K562 (cell line): ENCODE data around the gene CUTC. TPM values are rescaled to one million over a fixed set of nuclear protein-coding genes. Genes with fewer than 3 reads are reported as not detected.

Source experiments
- CHD1 ChIP-seq: fragments of 200-600 bp; sonication (generic); IDR thresholded peaks from one replicate; pipeline ENCODE4 v1.6.1; 2012; ENCODE audit warnings: mild to moderate bottlenecking, moderate library complexity, low read length, inconsistent platforms
- CHD2 ChIP-seq: IDR thresholded peaks from 2 replicates; pipeline ENCODE4 v1.6.1; 2011; ENCODE audit warnings: low read depth, low read length
- CHD4 ChIP-seq: fragments of 200-600 bp; sonication (generic); IDR thresholded peaks from 3 replicates; pipeline ENCODE4 v1.6.1; 2012; ENCODE audit warnings: low read depth, mild to moderate bottlenecking, mixed read lengths, low read length, inconsistent platforms; ENCODE audit not compliant: insufficient read depth, insufficient replicate concordance, poor library complexity, severe bottlenecking
- ESRRA ChIP-seq: fragments of 450-650 bp; IDR thresholded peaks from 2 replicates; pipeline ENCODE4 v1.6.1; 2014; ENCODE audit warnings: low read depth, mild to moderate bottlenecking, moderate library complexity, borderline replicate concordance
- ETV5 ChIP-seq: sonication (generic); formaldehyde crosslinking; IDR thresholded peaks from 2 replicates; pipeline ENCODE4 v1.4.0; 2020; ENCODE audit warnings: low read depth, mild to moderate bottlenecking, missing genetic modification reagents
- GABPB2 ChIP-seq: fragments of 250-450 bp; sonication (Bioruptor Pico); conservative IDR thresholded peaks from 2 replicates; pipeline ENCODE4 v1.5.1; 2021; ENCODE audit warnings: mild to moderate bottlenecking
- HDAC1 ChIP-seq, 2 experiments: fragments of 450-650 bp; IDR thresholded peaks; 2 replicates each; pipeline ENCODE4 v1.6.1; 2016 to 2017; ENCODE audit warnings: inconsistent platforms in 1 of 2, mild to moderate bottlenecking in 1 of 2, moderate library complexity in 1 of 2
- HSF4 ChIP-seq: fragments of 250-450 bp; sonication (Bioruptor Pico); IDR thresholded peaks from 2 replicates; pipeline ENCODE4 v2.1.2; 2022; ENCODE audit warnings: mild to moderate bottlenecking, moderate library complexity, borderline replicate concordance
- IRF2 ChIP-seq: sonication (generic); formaldehyde crosslinking; IDR thresholded peaks from 2 replicates; pipeline ENCODE4 v1.8.1; 2022; ENCODE audit warnings: mild to moderate bottlenecking, missing genetic modification reagents
- MYC ChIP-seq, 2 experiments: fragments of 250-450 bp in 1 of 2; sonication (Bioruptor Pico) in 1 of 2; IDR thresholded peaks; 2 replicates each; pipeline versions ENCODE4 v1.5.1 to v1.6.1; 2012 to 2021; ENCODE audit warnings: low read depth in 2 of 2, borderline replicate concordance in 1 of 2, improper control_type of control experiment in 1 of 2, low read length in 1 of 2, mild to moderate bottlenecking in 1 of 2, moderate library complexity in 1 of 2
- NR2C2 ChIP-seq, 2 experiments: fragments of 200-800 bp in 1 of 2; sonication (Bioruptor generic) in 1 of 2; sonication (generic) in 1 of 2; formaldehyde crosslinking in 1 of 2; IDR thresholded peaks; 2 replicates each; pipeline versions ENCODE4 v1.6.1 to v1.8.0; 2016 to 2022; ENCODE audit warnings: mild to moderate bottlenecking in 1 of 2, missing compliant biosample characterization in 1 of 2, missing genetic modification characterization in 1 of 2, missing genetic modification reagents in 1 of 2
- RBM34 ChIP-seq: fragments of 200-400 bp; formaldehyde crosslinking; IDR thresholded peaks from 2 replicates; pipeline ENCODE4 v1.6.1; 2018; ENCODE audit warnings: low read length, borderline replicate concordance; ENCODE audit not compliant: insufficient read depth
- RFX1 ChIP-seq: fragments of 450-650 bp; IDR thresholded peaks from 2 replicates; pipeline ENCODE4 v1.6.1; 2016; ENCODE audit warnings: mild to moderate bottlenecking, moderate library complexity
- WHSC1 ChIP-seq: IDR thresholded peaks from one replicate; pipeline ENCODE4 v1.6.1; 2012; ENCODE audit warnings: low read length, control low read depth, inconsistent platforms
- ZBTB11 ChIP-seq, 3 experiments: fragments of 200-800 bp in 1 of 3; fragments of 250-450 bp in 1 of 3; fragments of 450-650 bp in 1 of 3; sonication (Bioruptor Pico) in 1 of 3; sonication (Bioruptor generic) in 1 of 3; formaldehyde crosslinking in 1 of 3; IDR thresholded peaks; 2 replicates each; pipeline versions ENCODE4 v1.6.1 to v1.8.0; 2016 to 2022; ENCODE audit warnings: mild to moderate bottlenecking in 2 of 3, missing genetic modification characterization in 2 of 3, missing compliant biosample characterization in 1 of 3, moderate library complexity in 1 of 3
- ZFX ChIP-seq: sonication (generic); formaldehyde crosslinking; IDR thresholded peaks from 2 replicates; pipeline ENCODE4 v1.8.0; 2022; ENCODE audit warnings: mild to moderate bottlenecking, missing genetic modification reagents, moderate library complexity
- ZNF717 ChIP-seq: fragments of 250-450 bp; sonication (Bioruptor Pico); IDR thresholded peaks from 2 replicates; pipeline ENCODE4 v1.5.0; 2021
- ZNF764 ChIP-seq: fragments of 250-450 bp; sonication (Bioruptor Pico); IDR thresholded peaks from 2 replicates; pipeline ENCODE4 v1.4.0; 2020; ENCODE audit warnings: low read depth, mild to moderate bottlenecking, moderate library complexity
- polyA plus RNA-seq, 8 experiments: library from polyadenylated mRNA; depleted of rRNA in 4 of 8; stranded (reverse) in 5 of 8; unstranded in 3 of 8; fragments of >200 nt; fragmentation: Nextera tagmentation in 2 of 8; fragmentation: Illumina TruSeq in 1 of 8; extraction: Ambion mirVana in 2 of 8; extraction: Trizol in 1 of 8; gene quantifications; 2 replicates each; pipeline versions ENCODE4 v1.2.1 to v1.2.3, GENCODE V29; 2011 to 2014; ENCODE audit warnings: inconsistent platforms in 1 of 8, missing spikeins in 1 of 8
- total RNA-seq, 7 experiments: library from RNA; depleted of rRNA in 6 of 7; stranded (reverse); fragments of >200 nt in 6 of 7; fragmentation: Illumina TruSeq in 2 of 7; extraction: Trizol in 2 of 7; gene quantifications; 2 replicates each; pipeline versions ENCODE4 v1.2.1 to v1.2.3, GENCODE V29; 2011 to 2021; ENCODE audit warnings: low replicate concordance in 1 of 7
- TF ChIP-seq, protein P1 (sequence below): sonication (generic); formaldehyde crosslinking; IDR thresholded peaks from 2 replicates; pipeline ENCODE4 v1.8.1; 2023; ENCODE audit warnings: mild to moderate bottlenecking, missing genetic modification reagents

CUTC gene
- total and polyA plus RNA-seq, 9 of the 15 experiments (the other 6 are each of a cell fraction or from before 2014, with no cell fraction given) = 18.6 to 69.3 (median 32.3) TPM

DNA sequence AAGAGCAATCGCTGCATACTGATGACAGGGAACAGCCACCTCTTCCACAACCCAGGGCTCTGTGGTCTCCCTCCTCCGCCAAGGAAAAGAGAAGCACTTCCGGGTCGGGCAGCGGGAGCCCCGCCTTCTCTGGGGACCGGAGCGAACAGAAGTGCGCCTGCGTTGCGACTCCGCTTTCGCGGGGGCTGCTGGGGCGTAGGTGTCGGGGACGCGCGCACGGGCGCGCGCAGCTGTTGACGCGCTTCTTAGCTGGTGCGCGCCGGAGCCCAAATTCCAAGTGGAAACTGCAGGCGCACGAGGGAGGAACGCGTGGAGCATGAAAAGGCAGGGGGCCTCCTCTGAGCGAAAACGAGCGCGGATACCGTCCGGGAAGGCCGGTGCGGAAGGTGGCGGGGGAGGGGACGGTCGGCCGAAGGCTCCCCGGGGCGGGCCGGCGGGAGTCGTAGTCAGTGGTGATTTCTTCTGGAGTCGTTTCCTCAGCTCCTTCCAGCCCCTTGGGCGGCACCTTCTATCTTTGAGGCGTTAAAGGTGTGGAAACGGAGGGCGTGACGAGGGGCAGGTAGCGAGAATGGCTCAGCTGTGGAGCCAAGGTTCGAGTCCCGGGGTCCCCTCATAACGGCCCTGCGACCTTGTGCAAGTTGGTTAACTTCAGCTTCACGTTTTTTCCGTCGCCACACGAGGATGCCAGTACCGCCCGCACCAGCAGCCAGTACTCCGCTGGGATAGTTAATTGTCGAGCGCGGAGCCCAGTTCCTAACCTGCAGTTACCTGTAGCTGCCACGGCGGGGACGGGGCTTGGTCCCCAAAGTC is at the start of gene CUTC, which contains the start of gene COX15 (continued):
- TF ChIP-seq ZBTB11 (CRISPR knock-in tag; IDR thresholded peaks at IDR 0.05) = peak in 2 of 3 experiments; percentile 62 to 91; a peak in 4 of 6 replicates
- TF ChIP-seq CHD2 = no peak; the same call in 1 of the 2 replicates
- no peak for TF ChIP-seq ZNF717 (CRISPR knock-in tag)
- no peak for TF ChIP-seq HSF4
- TF ChIP-seq, protein P1, sequence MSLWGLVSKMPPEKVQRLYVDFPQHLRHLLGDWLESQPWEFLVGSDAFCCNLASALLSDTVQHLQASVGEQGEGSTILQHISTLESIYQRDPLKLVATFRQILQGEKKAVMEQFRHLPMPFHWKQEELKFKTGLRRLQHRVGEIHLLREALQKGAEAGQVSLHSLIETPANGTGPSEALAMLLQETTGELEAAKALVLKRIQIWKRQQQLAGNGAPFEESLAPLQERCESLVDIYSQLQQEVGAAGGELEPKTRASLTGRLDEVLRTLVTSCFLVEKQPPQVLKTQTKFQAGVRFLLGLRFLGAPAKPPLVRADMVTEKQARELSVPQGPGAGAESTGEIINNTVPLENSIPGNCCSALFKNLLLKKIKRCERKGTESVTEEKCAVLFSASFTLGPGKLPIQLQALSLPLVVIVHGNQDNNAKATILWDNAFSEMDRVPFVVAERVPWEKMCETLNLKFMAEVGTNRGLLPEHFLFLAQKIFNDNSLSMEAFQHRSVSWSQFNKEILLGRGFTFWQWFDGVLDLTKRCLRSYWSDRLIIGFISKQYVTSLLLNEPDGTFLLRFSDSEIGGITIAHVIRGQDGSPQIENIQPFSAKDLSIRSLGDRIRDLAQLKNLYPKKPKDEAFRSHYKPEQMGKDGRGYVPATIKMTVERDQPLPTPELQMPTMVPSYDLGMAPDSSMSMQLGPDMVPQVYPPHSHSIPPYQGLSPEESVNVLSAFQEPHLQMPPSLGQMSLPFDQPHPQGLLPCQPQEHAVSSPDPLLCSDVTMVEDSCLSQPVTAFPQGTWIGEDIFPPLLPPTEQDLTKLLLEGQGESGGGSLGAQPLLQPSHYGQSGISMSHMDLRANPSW (CRISPR knock-in tag) = no peak
- no peak; the same call in 1 of the 2 replicates for TF ChIP-seq ESRRA
- TF ChIP-seq IRF2 (CRISPR knock-in tag) = no peak
- TF ChIP-seq RFX1 = no peak
- no peak for TF ChIP-seq WHSC1
- TF ChIP-seq MYC (IDR thresholded peaks at IDR 0.05; ENCODE audit: low read depth, low read length) = peak; percentile 63
- TF ChIP-seq MYC (CRISPR knock-in tag; IDR thresholded peaks at IDR 0.05; ENCODE audit: borderline replicate concordance, low read depth) = no peak
- TF ChIP-seq HDAC1 (IDR thresholded peaks at IDR 0.05) = no peak
- TF ChIP-seq CHD4 = no peak
- TF ChIP-seq CHD1 = no peak
- no peak for TF ChIP-seq ZNF764 (CRISPR knock-in tag)
- TF ChIP-seq ETV5 (CRISPR knock-in tag) = no peak
- no peak for TF ChIP-seq RBM34
- peak; percentile 98 for TF ChIP-seq NR2C2 (CRISPR knock-in tag; IDR thresholded peaks at IDR 0.05)
- peak; percentile 99 for TF ChIP-seq NR2C2 (tag; IDR thresholded peaks at IDR 0.05)
- TF ChIP-seq ZFX (CRISPR knock-in tag) = peak; percentile 82
- TF ChIP-seq GABPB2 (CRISPR knock-in tag) = no peak
